Measurements from ENCODE around the gene C1orf198. TPM values are rescaled to one million over a fixed set of nuclear protein-coding genes. Genes with fewer than 3 reads are reported as not detected.

The C1orf198 gene
- total RNA-seq, 1 donor from 2014 or later, result 22.2 TPM

- H3K27ac Mint-ChIP-seq (ENCODE audit: unreplicated experiment), result no peak overlapping the region
- peaks cover 4% of the 10 kb centered on the region for H3K36me3 Mint-ChIP-seq (ENCODE audit: low read depth, unreplicated experiment)
- H3K9me3 Mint-ChIP-seq (ENCODE audit: unreplicated experiment), result no peaks in the 10 kb centered on the region
- no peaks in the 10 kb centered on the region for H3K4me1 Mint-ChIP-seq (ENCODE audit: unreplicated experiment)
- DNase-seq (ENCODE audit: low spot score), result no peak
- H3K4me3 Mint-ChIP-seq (ENCODE audit: unreplicated experiment), result no peak overlapping the region
- TF ChIP-seq CTCF (IDR thresholded peaks at IDR 0.05; ENCODE audit: unreplicated experiment), result no peak
- peaks cover 2% of the 10 kb centered on the region for H3K27me3 Mint-ChIP-seq (ENCODE audit: unreplicated experiment)
These were observed 30.4 kb upstream of the C1orf198 start for GRCh38 chr1:230898748-230899147.

- H3K4me3 Mint-ChIP-seq (ENCODE audit: unreplicated experiment), result no peak overlapping the region
- TF ChIP-seq CTCF (IDR thresholded peaks at IDR 0.05; ENCODE audit: unreplicated experiment), result no peak
- no peaks in the 10 kb centered on the region for H3K4me1 Mint-ChIP-seq (ENCODE audit: unreplicated experiment)
- H3K27me3 Mint-ChIP-seq (ENCODE audit: unreplicated experiment), result peaks cover 2% of the 10 kb centered on the region
- no peaks in the 10 kb centered on the region for H3K36me3 Mint-ChIP-seq (ENCODE audit: low read depth, unreplicated experiment)
- H3K27ac Mint-ChIP-seq (ENCODE audit: unreplicated experiment), result no peak overlapping the region
- no peak for DNase-seq (ENCODE audit: low spot score)
- no peaks in the 10 kb centered on the region for H3K9me3 Mint-ChIP-seq (ENCODE audit: unreplicated experiment)
These were observed 29.8 kb upstream of the C1orf198 start for GRCh38 chr1:230898144-230898543.

- Mint-ChIP-seq H3K27ac (ENCODE audit: unreplicated experiment) (no peak overlapping the region), H3K4me3 (ENCODE audit: unreplicated experiment) (no peak overlapping the region), H3K36me3 (ENCODE audit: low read depth, unreplicated experiment) (no peaks in the 10 kb centered on the region), H3K27me3 (ENCODE audit: unreplicated experiment) (peaks cover 2% of the 10 kb centered on the region), H3K4me1 (ENCODE audit: unreplicated experiment) (peaks cover 5% of the 10 kb centered on the region), H3K9me3 (ENCODE audit: unreplicated experiment) (no peaks in the 10 kb centered on the region)
- no peak for DNase-seq (ENCODE audit: low spot score)
- TF ChIP-seq CTCF (IDR thresholded peaks at IDR 0.05; ENCODE audit: unreplicated experiment), result no peak
These were observed 28.5 kb upstream of the C1orf198 start for GRCh38 chr1:230896779-230897178.

- H3K27me3 Mint-ChIP-seq (ENCODE audit: unreplicated experiment), result peaks cover 2% of the 10 kb centered on the region
- no peak for DNase-seq (ENCODE audit: low spot score)
- no peaks in the 10 kb centered on the region for H3K36me3 Mint-ChIP-seq (ENCODE audit: low read depth, unreplicated experiment)
- no peak for TF ChIP-seq CTCF (IDR thresholded peaks at IDR 0.05; ENCODE audit: unreplicated experiment)
- H3K27ac Mint-ChIP-seq (ENCODE audit: unreplicated experiment), result no peak overlapping the region
- peaks cover 11% of the 10 kb centered on the region for H3K4me1 Mint-ChIP-seq (ENCODE audit: unreplicated experiment)
- H3K4me3 Mint-ChIP-seq (ENCODE audit: unreplicated experiment), result no peak overlapping the region
- no peaks in the 10 kb centered on the region for H3K9me3 Mint-ChIP-seq (ENCODE audit: unreplicated experiment)
These were observed 27.1 kb upstream of the C1orf198 start for GRCh38 chr1:230895452-230895851.

- TF ChIP-seq CTCF (IDR thresholded peaks at IDR 0.05; ENCODE audit: unreplicated experiment), result no peak
- H3K4me1 Mint-ChIP-seq (ENCODE audit: unreplicated experiment), result peaks cover 11% of the 10 kb centered on the region
- H3K27ac Mint-ChIP-seq (ENCODE audit: unreplicated experiment), result no peak overlapping the region
- no peak overlapping the region for H3K4me3 Mint-ChIP-seq (ENCODE audit: unreplicated experiment)
- no peaks in the 10 kb centered on the region for H3K36me3 Mint-ChIP-seq (ENCODE audit: low read depth, unreplicated experiment)
- DNase-seq (ENCODE audit: low spot score), result no peak
- peaks cover 2% of the 10 kb centered on the region for H3K27me3 Mint-ChIP-seq (ENCODE audit: unreplicated experiment)
- H3K9me3 Mint-ChIP-seq (ENCODE audit: unreplicated experiment), result no peaks in the 10 kb centered on the region
These were observed 26.3 kb upstream of the C1orf198 start for GRCh38 chr1:230894664-230895063.
